ENCODE data around the gene ANKRD63. TPM values are rescaled to one million over a fixed set of nuclear protein-coding genes. Genes with fewer than 3 reads are reported as not detected.

The ANKRD63 gene
- total RNA-seq, 1 experiment from 2014 or later, result 0.46 TPM

GRCh38 chr15:40246496-40247280 is 36.2 kb downstream of the ANKRD63 start:
- peaks cover 21% of the 10 kb centered on the region for H3K27me3 Mint-ChIP-seq (ENCODE audit: low read depth)
- H4K91ac ChIP-seq (ENCODE audit: insufficient read length, low read depth, low read length), result no peak overlapping the region
- H3K36me3 Mint-ChIP-seq (ENCODE audit: insufficient read depth in 1 of 3, low read depth in 3 of 3), result no peaks in the 10 kb centered on the region
- H2AK5ac ChIP-seq (ENCODE audit: insufficient read length, low read length), result no peak overlapping the region
- H2BK12ac ChIP-seq (ENCODE audit: insufficient read length, low read depth, low read length), result no peak overlapping the region
- no peaks in the 10 kb centered on the region for H3K4me1 ChIP-seq (ENCODE audit: insufficient read depth, low read length)
- H3K4me3 Mint-ChIP-seq, result no peak overlapping the region
- no peak overlapping the region for H3K18ac ChIP-seq (ENCODE audit: insufficient read length, low read depth, low read length)
- no peak overlapping the region for H4K5ac ChIP-seq (ENCODE audit: insufficient read length, low read depth, low read length)
- H3K4me2 ChIP-seq (ENCODE audit: insufficient read depth, insufficient read length, low read length), result no peak overlapping the region
- H3K27me3 ChIP-seq (ENCODE audit: insufficient read depth, low read length), result peaks cover 3% of the 10 kb centered on the region; the same call in 1 of the 2 replicates
- no peak overlapping the region for H4K8ac ChIP-seq (replicated peaks; ENCODE audit: insufficient read length, low read depth, low read length)
- no peak overlapping the region for H3K56ac ChIP-seq (ENCODE audit: insufficient read length, low read depth, low read length)
- H3K9me3 ChIP-seq (ENCODE audit: control insufficient read depth, low read depth, low read length), result no peaks in the 10 kb centered on the region
- H2BK15ac ChIP-seq (ENCODE audit: low read depth, low read length), result no peak overlapping the region
- H3K4ac ChIP-seq (ENCODE audit: low read depth, low read length), result no peak overlapping the region
- DNase-seq, result no peak
- no peak overlapping the region for H2AFZ ChIP-seq (ENCODE audit: low read length)
- TF ChIP-seq CTCF (conservative IDR thresholded peaks at IDR 0.05), result no peak
- WGBS (ENCODE audit: extremely low coverage, insufficient read length, low lambda C conversion rate), result no CpG with 5 or more reads among the region's 8 CpGs
- no peaks in the 10 kb centered on the region for H4K20me1 ChIP-seq (ENCODE audit: control insufficient read depth, insufficient read depth, insufficient read length)
- no peak overlapping the region for H3T11ph ChIP-seq (ENCODE audit: low read length)
- no peaks in the 10 kb centered on the region for H3K79me2 ChIP-seq (ENCODE audit: insufficient read depth, low read length)
- peaks cover 15 to 20% of the 10 kb centered on the region in 2 experiments for H3K4me1 Mint-ChIP-seq
- no peak overlapping the region for H2BK120ac ChIP-seq (ENCODE audit: low read depth, low read length, poor library complexity, severe bottlenecking)
- H3K27ac Mint-ChIP-seq, result peak overlapping the region in 1 of 3 experiments; percentile 67; a peak in 1 of 7 replicates
- no peaks in the 10 kb centered on the region for H3K9me3 Mint-ChIP-seq
- H3K79me1 ChIP-seq (ENCODE audit: insufficient read depth, low read depth, low read length, poor library complexity, severe bottlenecking), result no peaks in the 10 kb centered on the region
- H3K14ac ChIP-seq (ENCODE audit: insufficient read depth, low read length), result no peak overlapping the region
- no peak overlapping the region for H3K27ac ChIP-seq (ENCODE audit: insufficient read length, low read depth, low read length)
- H3K23ac ChIP-seq (ENCODE audit: insufficient read length, low read depth, low read length), result no peak overlapping the region
- H2BK20ac ChIP-seq (ENCODE audit: low read depth, low read length, poor library complexity, severe bottlenecking), result no peak overlapping the region
- H3K9ac ChIP-seq (ENCODE audit: extremely low read depth, insufficient read length, low read length), result no peak overlapping the region
- no peaks in the 10 kb centered on the region for H3K23me2 ChIP-seq (ENCODE audit: insufficient read length, low read depth, low read length, poor library complexity, severe bottlenecking)
- no peak overlapping the region for H2BK5ac ChIP-seq (ENCODE audit: insufficient read length, low read length)
